Measurements from ENCODE around the gene AVP. TPM values are rescaled to one million over a fixed set of nuclear protein-coding genes. Genes with fewer than 3 reads are reported as not detected.
"Not testable (repeated sequence)": the region's sequence is repeated elsewhere in the genome, so short reads cannot be mapped to it uniquely, and the experiment has no call there.

The AVP gene
- total RNA-seq (2014; rRNA removed) = not detected in 2 replicates
- polyA plus RNA-seq (2012) = not detected

GRCh38 chr20:3084283-3084985 lies at the start of gene AVP:
TSS of gene AVP (minus strand) at chr20:3084724. CDS start at chr20:3084674, 50 bp downstream.
- no peak for DNase-seq (ENCODE audit: low read depth)

- no peak for DNase-seq (ENCODE audit: low read depth)
Observed at GRCh38 chr20:3134151-3134550, 49.6 kb upstream of the AVP start.

- no peak for DNase-seq (ENCODE audit: low read depth)
Observed at GRCh38 chr20:3133155-3133554, 48.6 kb upstream of the AVP start.

GRCh38 chr20:3130051-3130600 lies 45.6 kb upstream of the AVP start:
- DNase-seq (ENCODE audit: low read depth) = no peak

GRCh38 chr20:3129094-3129493 lies 44.6 kb upstream of the AVP start:
- no peak for DNase-seq (ENCODE audit: low read depth)

GRCh38 chr20:3128275-3128984 lies 43.9 kb upstream of the AVP start:
- no peak for DNase-seq (ENCODE audit: low read depth)

GRCh38 chr20:3126527-3126859 lies 42.0 kb upstream of the AVP start:
- DNase-seq (ENCODE audit: low read depth) = no peak

- DNase-seq (ENCODE audit: low read depth) = not testable (repeated sequence)
Observed at GRCh38 chr20:3125776-3126526, 41.4 kb upstream of the AVP start.

- not testable (repeated sequence) for DNase-seq (ENCODE audit: low read depth)
Observed at GRCh38 chr20:3124773-3125560, 40.4 kb upstream of the AVP start.

- DNase-seq (ENCODE audit: low read depth) = not testable (repeated sequence)
Observed at GRCh38 chr20:3124163-3124562, 39.6 kb upstream of the AVP start.

GRCh38 chr20:3123542-3123941 lies 39.0 kb upstream of the AVP start:
- DNase-seq (ENCODE audit: low read depth) = peak; percentile 97

GRCh38 chr20:3121955-3122610 lies 37.6 kb upstream of the AVP start:
- DNase-seq (ENCODE audit: low read depth) = no peak

GRCh38 chr20:3121271-3121911 lies 36.9 kb upstream of the AVP start:
- DNase-seq (ENCODE audit: low read depth) = no peak

GRCh38 chr20:3119044-3119443 lies 34.5 kb upstream of the AVP start:
- no peak for DNase-seq (ENCODE audit: low read depth)

- peak; percentile 69 for DNase-seq (ENCODE audit: low read depth)
Observed at GRCh38 chr20:3117839-3118379, 33.4 kb upstream of the AVP start.

- no peak for DNase-seq (ENCODE audit: low read depth)
Observed at GRCh38 chr20:3116341-3116740, 31.8 kb upstream of the AVP start.

GRCh38 chr20:3115190-3116107 lies 30.9 kb upstream of the AVP start:
- DNase-seq (ENCODE audit: low read depth) = peak; percentile 46

- no peak for DNase-seq (ENCODE audit: low read depth)
Observed at GRCh38 chr20:3111995-3112394, 27.5 kb upstream of the AVP start.

- no peak for DNase-seq (ENCODE audit: low read depth)
Observed at GRCh38 chr20:3111507-3111906, 27.0 kb upstream of the AVP start.

All from LHCN-M2 (cell line).